A549 (cell line): ENCODE data around the gene HARBI1. TPM values are rescaled to one million over a fixed set of nuclear protein-coding genes. Genes with fewer than 3 reads are reported as not detected.

Experiments used
- ATAC-seq, 2 experiments: fragments of 200-7000 bp in 1 of 2; fragments of >200 bp in 1 of 2; cut with Nextera tagmentation in 1 of 2; cut with Tn5 transposase in 1 of 2; 3 replicates each; pipeline versions ENCODE4 v1.8.0 to v1.9.1; 2018 to 2020; ENCODE audit warnings: mild to moderate bottlenecking in 1 of 2, moderate library complexity in 1 of 2
- CTCF ChIA-PET: fragments of 300-600 bp; sonication (Branson Sonifier 250); formaldehyde crosslinking; extraction: SDS; loops from one replicate; lab custom pipeline; 2021; ENCODE audit warnings: antibody characterized with exemption, inconsistent platforms; lab: Yijun Ruan, JAX
- POLR2A ChIA-PET: fragments of 350-600 bp; formaldehyde crosslinking; extraction: SDS; loops from one replicate; lab custom pipeline; 2021; ENCODE audit warnings: antibody characterized with exemption, inconsistent platforms; lab: Yijun Ruan, JAX
- DNase-seq, 2 experiments: peaks; one replicate each; pipeline versions ENCODE4 v3.0.0 to v3.0.0-alpha.2; 2011 to 2016; ENCODE audit warnings: low read depth in 1 of 2, low spot score in 1 of 2
- FAIRE-seq: peaks from 2 replicates; lab custom pipeline; 2011; peaks lifted over from hg19 to GRCh38; lab: Jason Lieb, UNC
- H3K27ac ChIP-seq, 2 experiments: fragments of >200 bp; sonication (Bioruptor Twin); formaldehyde crosslinking; 3 replicates each; pipeline ENCODE4 v1.5.1; 2016 to 2017
- H3K4me1 ChIP-seq: fragments of >200 bp; sonication (Bioruptor Twin); formaldehyde crosslinking; 3 replicates; pipeline ENCODE4 v1.6.1; 2016
- H3K4me2 ChIP-seq: fragments of >200 bp; sonication (Bioruptor Twin); formaldehyde crosslinking; 3 replicates; pipeline ENCODE4 v1.6.1; 2016
- H3K4me3 ChIP-seq: fragments of >200 bp; sonication (Bioruptor Twin); formaldehyde crosslinking; 3 replicates; pipeline ENCODE4 v1.5.1; 2016
- H3K9me3 ChIP-seq: fragments of >200 bp; sonication (Bioruptor Twin); formaldehyde crosslinking; 3 replicates; pipeline ENCODE4 v1.6.1; 2016
- CBX2 ChIP-seq: fragments of 200-600 bp; sonication (generic); IDR thresholded peaks from 2 replicates; pipeline ENCODE4 v1.6.1; 2016; ENCODE audit warnings: low read depth, mild to moderate bottlenecking, borderline replicate concordance
- CEBPB ChIP-seq, 2 experiments: fragments of >200 bp in 1 of 2; sonication (Bioruptor Twin) in 1 of 2; formaldehyde crosslinking in 1 of 2; IDR thresholded peaks; 2 replicates each; pipeline ENCODE4 v1.6.1; 2012 to 2016
- E2F6 ChIP-seq: IDR thresholded peaks from 2 replicates; pipeline ENCODE4 v1.6.1; 2012; ENCODE audit warnings: low read depth, borderline replicate concordance
- EHF ChIP-seq: fragments of 250-450 bp; sonication (Bioruptor Pico); IDR thresholded peaks from 2 replicates; pipeline ENCODE4 v1.5.0; 2020; ENCODE audit warnings: mild to moderate bottlenecking
- EHMT2 ChIP-seq: fragments of 200-600 bp; sonication (generic); IDR thresholded peaks from 2 replicates; pipeline ENCODE4 v1.6.1; 2016; ENCODE audit warnings: antibody characterized with exemption, low read depth, mild to moderate bottlenecking, moderate library complexity
- ELK1 ChIP-seq: fragments of 150-350 bp; IDR thresholded peaks from 2 replicates; pipeline ENCODE4 v1.6.1; 2014; ENCODE audit warnings: low read depth, mild to moderate bottlenecking, low read length
- FOSL2 ChIP-seq, 2 experiments: fragments of 450-650 bp in 1 of 2; fragments of >200 bp in 1 of 2; sonication (Bioruptor Twin) in 1 of 2; formaldehyde crosslinking; IDR thresholded peaks; 2 replicates each; pipeline versions ENCODE4 v1.5.0 to v1.6.1; 2016 to 2020; ENCODE audit warnings: mild to moderate bottlenecking in 1 of 2, moderate library complexity in 1 of 2
- GATA3 ChIP-seq: IDR thresholded peaks from 2 replicates; pipeline ENCODE4 v1.6.1; 2012; ENCODE audit warnings: borderline replicate concordance
- HES2 ChIP-seq: fragments of >200 bp; sonication (Bioruptor Twin); formaldehyde crosslinking; IDR thresholded peaks from 2 replicates; pipeline ENCODE4 v1.6.1; 2016
- HEYL ChIP-seq: fragments of 250-450 bp; sonication (Bioruptor Pico); IDR thresholded peaks from 2 replicates; pipeline ENCODE4 v1.8.0; 2021; ENCODE audit warnings: mild to moderate bottlenecking, moderate library complexity
- HMGXB4 ChIP-seq: fragments of 250-450 bp; sonication (Bioruptor Pico); IDR thresholded peaks from 2 replicates; pipeline ENCODE4 v1.5.0; 2021; ENCODE audit warnings: mild to moderate bottlenecking, moderate library complexity, borderline replicate concordance
- HOXA7 ChIP-seq: fragments of 250-450 bp; sonication (Bioruptor Pico); IDR thresholded peaks from 2 replicates; pipeline ENCODE4 v1.5.0; 2020; ENCODE audit warnings: mild to moderate bottlenecking, moderate library complexity
- HOXB13 ChIP-seq: fragments of 250-450 bp; sonication (Bioruptor Pico); IDR thresholded peaks from 2 replicates; pipeline ENCODE4 v1.5.0; 2020; ENCODE audit warnings: low read depth, mild to moderate bottlenecking, moderate library complexity
- JUNB ChIP-seq: fragments of >200 bp; sonication (Bioruptor Twin); formaldehyde crosslinking; IDR thresholded peaks from 2 replicates; pipeline ENCODE4 v1.6.1; 2016
- MAX ChIP-seq: IDR thresholded peaks from 2 replicates; pipeline ENCODE4 v1.6.1; 2012
- NPAS2 ChIP-seq: fragments of 250-450 bp; sonication (Bioruptor Pico); IDR thresholded peaks from 2 replicates; pipeline ENCODE4 v1.8.0; 2022; ENCODE audit warnings: mild to moderate bottlenecking, moderate library complexity, borderline replicate concordance
- PHF8 ChIP-seq: fragments of 200-600 bp; sonication (generic); IDR thresholded peaks from 2 replicates; pipeline ENCODE4 v1.6.1; 2016; ENCODE audit warnings: low read depth, mild to moderate bottlenecking, antibody characterized with exemption, moderate library complexity, borderline replicate concordance
- RARB ChIP-seq: fragments of 250-450 bp; sonication (Bioruptor Pico); IDR thresholded peaks from 2 replicates; pipeline ENCODE4 v1.8.0; 2021; ENCODE audit warnings: mild to moderate bottlenecking, moderate library complexity
- RCOR1 ChIP-seq: fragments of 150-350 bp; IDR thresholded peaks from 2 replicates; pipeline ENCODE4 v1.6.1; 2014; ENCODE audit warnings: antibody characterized with exemption, low read length, low read depth
- RFX5 ChIP-seq: fragments of 450-650 bp; IDR thresholded peaks from 2 replicates; pipeline ENCODE4 v1.7.1; 2014; ENCODE audit warnings: antibody characterized with exemption, mild to moderate bottlenecking, moderate library complexity
- RNF2 ChIP-seq: fragments of 200-600 bp; sonication (generic); IDR thresholded peaks from 2 replicates; pipeline ENCODE4 v1.6.1; 2016; ENCODE audit warnings: low read depth, mild to moderate bottlenecking, antibody characterized with exemption, moderate library complexity, borderline replicate concordance
- TP53 ChIP-seq: fragments of 250-450 bp; sonication (Bioruptor Pico); IDR thresholded peaks from 2 replicates; pipeline ENCODE4 v1.5.0; 2021; ENCODE audit warnings: mild to moderate bottlenecking, moderate library complexity
- USF2 ChIP-seq: fragments of 450-650 bp; IDR thresholded peaks from 2 replicates; pipeline ENCODE4 v1.6.1; 2014; ENCODE audit warnings: antibody characterized with exemption
- ZC3H11A ChIP-seq: fragments of 450-650 bp; IDR thresholded peaks from 2 replicates; pipeline ENCODE4 v1.6.1; 2014; ENCODE audit warnings: antibody characterized with exemption, mild to moderate bottlenecking
- WGBS: methylation state at CpG from one replicate; pipeline ENCODE4 v1.1.6; 2017; ENCODE audit errors: missing lambda C conversion rate; 5-methylcytosine and 5-hydroxymethylcytosine counted together
- polyA plus RNA-seq, 4 experiments: library from polyadenylated mRNA; depleted of rRNA in 3 of 4; stranded (reverse); fragments of >200 nt; fragmentation: RNase III in 1 of 4; extraction: RNeasy Plus Mini Kit Qiagen cat#74134 plus additional on column Dnase treatment in 1 of 4; gene quantifications; 2 replicates in 3 of 4; 3 replicates in 1 of 4; pipeline ENCODE4 v1.2.3, GENCODE V29; 2011 to 2017

HARBI1 gene
- polyA plus RNA-seq, 2 of the 4 experiments (the other 2 are of a cell fraction), result 5.6 to 5.7 TPM

- Histone ChIP-seq H3K4me1 (peaks cover 73% of the 10 kb centered on the region), H3K4me3 (no peak overlapping the region), H3K4me2 (peak overlapping the region; percentile 70), H3K9me3 (no peaks in the 10 kb centered on the region)
- DNase-seq, result no peak
- ChIA-PET CTCF (interaction anchor here (1.0 to 1.8 kb wide), 7 partner anchors 10 to 62 kb away, joined by 3 to 5 read pairs (median 3); partner anchors contain the start of gene ATG13), POLR2A (no interaction called here)
- WGBS, result 46% methylated on average over 2 of the region's 2 CpGs
- FAIRE-seq, result no peak
- TF ChIP-seq RFX5 (no peak), HOXB13 (CRISPR knock-in tag) (no peak), ZC3H11A (no peak), HMGXB4 (CRISPR knock-in tag) (no peak), RNF2 (no peak), RARB (no peak), CBX2 (no peak), NPAS2 (CRISPR knock-in tag) (no peak), FOSL2 (IDR thresholded peaks at IDR 0.05) (no peak), FOSL2 (CRISPR knock-in tag; IDR thresholded peaks at IDR 0.05) (no peak), GATA3 (no peak), E2F6 (no peak)
- TF ChIP-seq, all 56 proteins: peak for 0
- ATAC-seq, result no peak
- H3K27ac ChIP-seq, result peak overlapping the region; percentile 82 to 89
These were observed 61.6 kb downstream of the HARBI1 start for GRCh38 chr11:46555267-46556054.

GRCh38 chr11:46554213-46555147 lies 62.5 kb downstream of the HARBI1 start:
- ATAC-seq (peak; percentile 76 to 90), DNase-seq (peak; percentile 68 to 84), FAIRE-seq (peak; percentile 23)
- Histone ChIP-seq H3K9me3 (no peaks in the 10 kb centered on the region), H3K4me3 (peak overlapping the region; percentile 2; the same call in 1 of the 3 replicates), H3K27ac (peak overlapping the region; percentile 82 to 89), H3K4me2 (peak overlapping the region; percentile 70), H3K4me1 (peaks cover 66% of the 10 kb centered on the region)
- whole genome bisulfite sequencing, result 19% methylated on average over 5 of the region's 5 CpGs
- ChIA-PET CTCF (interaction anchor here (1.1 to 1.8 kb wide), 4 partner anchors 16 to 171 kb away, joined by 3 to 5 read pairs (median 3); partner anchors contain the start of gene ATG13), POLR2A (interaction anchor here (0.9 kb wide), 1 partner anchor 39 kb away, joined by 4 read pairs; the partner anchor contains the start of gene AMBRA1)
- TF ChIP-seq EHMT2, result no peak
- no peak for TF ChIP-seq HEYL
- TF ChIP-seq CBX2, result no peak
- no peak for TF ChIP-seq ZC3H11A
- no peak for TF ChIP-seq NPAS2 (CRISPR knock-in tag)
- TF ChIP-seq TP53 (CRISPR knock-in tag), result no peak
- TF ChIP-seq USF2, result no peak
- peak; percentile 35; the same call in 1 of the 2 replicates for TF ChIP-seq HOXB13 (CRISPR knock-in tag)
- no peak for TF ChIP-seq RNF2
- no peak for TF ChIP-seq ELK1
- TF ChIP-seq HOXA7 (CRISPR knock-in tag), result no peak
- TF ChIP-seq EHF (CRISPR knock-in tag), result no peak
- peak; percentile 92 for TF ChIP-seq RARB
- TF ChIP-seq HES2, result peak; percentile 96
- TF ChIP-seq HMGXB4 (CRISPR knock-in tag), result no peak
- TF ChIP-seq MAX, result 0 out of 2 replicates have a peak, but pooled peaks have one; percentile 43
- TF ChIP-seq PHF8, result no peak
- no peak for TF ChIP-seq RCOR1
- peak; percentile 79; the same call in 1 of the 2 replicates for TF ChIP-seq GATA3
- peak; percentile 100 for TF ChIP-seq CEBPB (IDR thresholded peaks at IDR 0.05)
- TF ChIP-seq JUNB, result peak; percentile 95
